22Rv1 (cell line): Measurements from ENCODE around the gene RAD51B.

Experiments used
- H3K27ac ChIP-seq: fragments of 450-650 bp; 2 replicates; pipeline ENCODE4 v1.5.1; 2017
- ZFX ChIP-seq: fragments of 450-650 bp; IDR thresholded peaks from 2 replicates; pipeline ENCODE4 v1.6.1; 2017; ENCODE audit warnings: antibody characterized with exemption, borderline replicate concordance
- TF ChIP-seq, protein P1 (sequence below): fragments of 450-650 bp; IDR thresholded peaks from 2 replicates; pipeline ENCODE4 v1.5.1; 2017; ENCODE audit warnings: mild to moderate bottlenecking

The RAD51B gene

DNA sequence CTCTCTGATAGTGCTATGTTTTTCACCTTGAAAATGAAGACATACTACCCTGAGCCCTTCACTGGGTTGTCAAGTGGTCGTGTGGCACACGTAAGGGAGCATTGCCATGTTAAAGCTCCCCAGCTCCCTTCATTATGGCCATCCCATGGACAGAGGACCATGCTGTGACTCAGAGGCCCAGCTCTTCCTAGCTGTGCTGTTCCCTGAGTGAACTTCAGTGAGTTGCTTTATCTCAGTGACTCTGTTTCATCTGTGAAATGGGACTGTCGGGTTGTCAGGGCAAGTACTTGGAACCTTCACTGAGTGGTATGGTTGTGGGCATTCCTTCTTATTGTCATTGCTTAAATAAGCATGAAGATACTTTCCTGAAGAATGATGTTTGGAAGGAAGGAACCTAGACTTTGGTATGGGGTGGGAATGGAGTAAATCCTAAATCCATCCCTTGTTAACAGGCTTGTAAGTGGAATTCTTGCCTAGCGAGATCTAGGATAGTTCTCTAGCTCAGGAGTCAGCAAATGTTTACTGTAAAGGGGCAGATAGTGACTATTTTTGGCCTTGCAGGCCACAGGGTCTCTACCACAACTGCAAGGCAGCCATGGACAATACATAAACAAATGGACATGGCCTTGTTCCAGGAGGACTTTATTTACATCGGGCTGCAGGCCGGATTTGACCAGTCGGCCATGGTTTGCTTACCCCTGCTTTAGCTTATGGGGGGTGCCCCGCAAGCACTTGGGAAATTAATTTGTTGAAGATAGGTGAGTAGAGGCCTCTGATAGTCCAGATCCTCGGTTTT is 689.8 kb downstream of the RAD51B start:
- TF ChIP-seq ZFX = no peak
- H3K27ac ChIP-seq = no peak overlapping the region

DNA sequence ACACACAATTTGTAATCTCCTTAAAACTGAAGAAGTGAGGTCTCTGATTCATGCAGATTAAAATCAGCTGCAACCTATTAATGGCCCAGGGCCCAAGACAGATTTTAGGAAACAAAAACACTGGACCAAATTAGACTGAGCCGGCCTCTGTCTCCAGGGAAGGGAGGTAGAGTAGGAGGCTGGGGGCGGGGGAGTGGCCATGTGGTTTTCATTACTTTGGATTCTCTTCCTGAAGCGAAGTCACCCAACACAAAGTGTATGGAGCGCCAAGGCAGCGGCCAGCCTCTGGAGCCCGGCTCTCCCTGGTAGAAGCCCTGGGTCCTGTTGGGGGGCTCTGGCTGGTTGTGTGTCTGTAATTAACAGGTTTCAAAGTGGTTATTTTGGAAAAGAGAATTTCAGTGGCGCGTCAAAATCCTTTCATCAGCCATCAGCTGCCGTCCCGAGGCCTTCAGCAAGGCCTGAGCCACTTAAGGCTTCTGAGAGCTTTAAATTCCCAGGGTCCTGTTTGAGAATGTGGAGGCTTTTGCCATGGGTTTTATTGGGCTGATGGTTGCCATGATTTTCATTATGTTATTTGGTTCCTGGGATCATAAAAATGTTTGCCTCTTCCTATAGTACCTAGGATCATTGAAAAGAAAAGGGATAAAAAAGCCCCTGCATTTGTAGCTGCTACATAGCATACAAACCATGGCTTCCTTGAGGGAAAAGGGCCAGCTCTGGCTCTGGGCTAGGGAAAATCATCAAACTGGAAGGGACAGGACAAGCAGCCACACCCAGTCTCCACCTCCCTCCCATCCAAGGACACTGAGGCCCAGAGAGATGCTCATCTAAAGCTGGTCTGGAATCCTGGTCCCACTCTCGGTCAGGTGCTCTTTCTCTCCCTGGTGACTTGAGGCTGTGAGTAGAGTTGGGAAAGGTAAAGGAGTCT is 690.9 kb downstream of the RAD51B start:
- no peak overlapping the region for H3K27ac ChIP-seq
- TF ChIP-seq, protein P1, sequence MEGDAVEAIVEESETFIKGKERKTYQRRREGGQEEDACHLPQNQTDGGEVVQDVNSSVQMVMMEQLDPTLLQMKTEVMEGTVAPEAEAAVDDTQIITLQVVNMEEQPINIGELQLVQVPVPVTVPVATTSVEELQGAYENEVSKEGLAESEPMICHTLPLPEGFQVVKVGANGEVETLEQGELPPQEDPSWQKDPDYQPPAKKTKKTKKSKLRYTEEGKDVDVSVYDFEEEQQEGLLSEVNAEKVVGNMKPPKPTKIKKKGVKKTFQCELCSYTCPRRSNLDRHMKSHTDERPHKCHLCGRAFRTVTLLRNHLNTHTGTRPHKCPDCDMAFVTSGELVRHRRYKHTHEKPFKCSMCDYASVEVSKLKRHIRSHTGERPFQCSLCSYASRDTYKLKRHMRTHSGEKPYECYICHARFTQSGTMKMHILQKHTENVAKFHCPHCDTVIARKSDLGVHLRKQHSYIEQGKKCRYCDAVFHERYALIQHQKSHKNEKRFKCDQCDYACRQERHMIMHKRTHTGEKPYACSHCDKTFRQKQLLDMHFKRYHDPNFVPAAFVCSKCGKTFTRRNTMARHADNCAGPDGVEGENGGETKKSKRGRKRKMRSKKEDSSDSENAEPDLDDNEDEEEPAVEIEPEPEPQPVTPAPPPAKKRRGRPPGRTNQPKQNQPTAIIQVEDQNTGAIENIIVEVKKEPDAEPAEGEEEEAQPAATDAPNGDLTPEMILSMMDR = no peak
- TF ChIP-seq ZFX = no peak

DNA sequence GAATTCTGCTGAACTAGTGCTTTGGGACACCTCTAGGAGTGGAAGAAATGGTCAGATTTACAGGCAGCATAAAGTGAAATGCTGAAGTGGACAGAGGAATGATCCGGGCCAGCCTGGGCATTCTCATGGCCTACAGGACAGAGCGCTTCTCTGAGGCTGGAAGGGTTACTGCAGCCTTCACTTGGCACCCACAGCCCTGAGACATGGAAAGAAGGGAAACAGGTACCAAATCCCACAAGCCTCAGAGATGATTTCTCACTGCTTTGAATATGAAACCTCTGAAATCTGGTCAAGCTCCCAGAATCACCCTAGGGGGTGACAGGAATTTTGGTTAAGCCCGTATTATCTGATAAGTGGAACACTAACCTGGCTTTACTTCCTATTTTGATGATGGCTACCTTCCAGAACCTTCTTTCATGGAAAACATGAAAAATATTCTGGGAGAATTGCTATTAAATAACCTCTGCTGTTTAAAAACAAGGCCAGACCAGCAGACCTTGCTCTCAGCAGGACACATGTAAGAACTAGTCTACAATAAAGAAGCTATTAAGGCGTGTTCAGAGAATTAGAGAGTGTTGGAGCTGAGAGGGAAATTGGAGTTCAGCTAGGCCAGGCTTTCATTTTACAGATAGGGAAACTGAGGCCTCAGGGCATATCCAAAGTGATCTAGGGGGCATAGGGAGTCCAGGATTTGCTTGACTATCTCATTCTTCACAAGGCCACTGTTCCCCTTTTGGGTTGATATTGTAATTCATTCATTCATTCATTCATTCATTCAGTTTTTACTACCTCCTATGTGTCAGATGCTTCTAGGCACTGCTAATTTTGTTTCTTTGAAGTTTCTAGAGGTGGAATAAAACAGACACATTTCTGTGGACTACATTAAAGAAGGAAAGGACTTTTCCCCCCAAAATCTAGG is 691.8 kb downstream of the RAD51B start:
- H3K27ac ChIP-seq = no peak overlapping the region
- TF ChIP-seq, protein P1 = no peak
- TF ChIP-seq ZFX = no peak

DNA sequence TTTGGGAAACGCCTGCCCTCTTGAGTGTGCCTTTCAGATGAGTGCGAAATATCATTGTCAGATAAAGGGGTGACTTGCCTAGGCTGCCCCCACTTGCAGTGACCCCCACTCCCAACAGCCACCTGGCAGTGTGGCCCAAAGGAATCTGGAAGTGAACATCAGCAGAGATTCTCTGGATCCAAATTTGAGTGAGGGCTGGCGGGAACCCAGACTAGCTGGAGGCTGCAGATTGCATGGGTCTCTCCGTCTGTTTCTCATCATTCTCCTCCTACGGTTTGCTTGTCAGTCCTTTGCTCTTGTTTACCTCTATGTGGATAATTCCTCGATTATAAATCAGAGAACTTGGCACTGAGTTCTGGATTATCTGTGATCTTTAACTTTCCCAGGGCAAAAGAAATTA is 692.5 kb downstream of the RAD51B start:
- no peak overlapping the region for H3K27ac ChIP-seq
- TF ChIP-seq, protein P1 = no peak
- no peak for TF ChIP-seq ZFX

DNA sequence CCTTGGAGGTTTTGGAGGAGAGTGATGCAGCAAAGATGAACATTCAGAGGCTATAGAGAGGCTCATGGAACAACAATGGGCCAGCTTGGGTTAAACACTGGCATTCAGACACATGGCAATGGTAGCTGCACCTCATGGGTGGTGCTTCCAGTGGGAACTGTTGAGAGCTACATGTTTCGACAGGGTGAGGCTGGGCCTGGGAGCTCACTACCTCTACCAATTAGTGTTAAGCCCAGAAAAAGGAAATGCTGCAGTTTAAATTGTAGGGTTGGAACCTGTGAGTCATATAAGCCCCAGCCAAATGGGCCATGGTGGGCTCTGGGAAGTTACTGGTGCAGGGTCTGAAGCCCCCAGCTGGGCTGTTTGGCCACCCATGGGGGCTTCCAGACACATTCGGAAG is 693.6 kb downstream of the RAD51B start:
- H3K27ac ChIP-seq = no peak overlapping the region
- TF ChIP-seq, protein P1 = no peak
- TF ChIP-seq ZFX = no peak

DNA sequence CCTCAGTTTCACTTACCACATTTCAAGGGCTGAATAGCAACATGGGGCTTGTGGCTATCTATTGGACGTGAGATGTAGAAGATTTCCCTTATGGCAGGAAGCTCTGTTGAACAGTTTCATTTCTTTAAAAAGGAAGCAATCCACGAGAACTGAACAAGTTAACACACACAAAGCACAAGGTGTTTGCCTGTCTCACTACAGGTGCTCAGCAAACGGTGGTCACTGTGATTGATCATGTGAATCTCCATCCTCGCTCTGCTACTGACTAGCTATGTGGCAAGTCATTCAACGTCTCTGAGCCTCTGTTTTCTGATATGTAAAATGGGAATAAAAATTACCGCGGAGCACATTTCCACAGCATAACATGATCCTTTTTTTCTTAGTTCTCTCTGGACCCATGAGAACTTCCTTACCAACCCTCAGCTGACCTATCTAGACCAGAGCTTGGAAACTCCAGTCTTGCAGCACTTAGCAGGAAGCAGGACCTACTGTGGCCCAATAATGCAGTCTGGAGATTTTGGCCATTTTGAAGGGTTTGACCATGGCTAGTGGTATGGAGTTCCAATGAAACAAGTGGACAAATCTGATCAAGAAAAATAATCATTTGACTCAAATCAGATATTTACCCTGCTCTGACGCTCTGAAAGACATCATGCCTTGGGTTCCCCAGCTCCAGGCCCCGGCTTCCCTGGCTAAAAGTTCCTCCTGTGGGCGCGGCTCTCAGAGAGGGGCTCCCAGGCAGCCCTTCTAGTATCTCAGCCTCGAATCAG is 694.4 kb downstream of the RAD51B start:
- no peak overlapping the region for H3K27ac ChIP-seq
- TF ChIP-seq, protein P1 = no peak
- TF ChIP-seq ZFX = no peak
